Measurements from ENCODE around the gene CYP4F2.
"Not testable (repeated sequence)": the region's sequence is repeated elsewhere in the genome, so short reads cannot be mapped to it uniquely, and the experiment has no call there.

CYP4F2 gene

DNA sequence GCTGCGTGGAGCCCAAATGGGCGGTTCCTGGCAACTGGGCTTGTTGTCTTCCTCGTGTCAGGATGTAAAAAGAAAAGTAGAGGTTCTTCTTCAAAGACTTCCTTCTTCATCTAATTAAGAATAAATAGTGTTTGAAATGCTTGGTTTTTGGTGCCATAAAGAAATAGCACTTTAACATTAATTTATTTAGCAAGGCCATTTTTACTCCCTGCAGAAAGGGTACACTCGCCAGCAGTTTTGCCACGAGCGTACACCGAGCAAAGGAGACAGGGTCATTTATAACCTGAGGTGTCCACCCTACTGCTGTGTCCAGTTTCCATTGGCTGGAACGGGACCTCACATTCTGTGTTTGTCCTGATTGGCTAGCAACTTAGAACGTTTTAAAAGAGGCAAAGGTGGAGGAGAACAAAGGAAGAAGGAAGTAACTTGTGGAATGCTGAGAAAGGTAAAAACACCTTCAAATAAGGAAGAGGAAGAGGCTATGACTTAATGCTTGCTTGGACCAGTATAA is 60.6 kb downstream of the CYP4F2 start:
- TF ChIP-seq, protein P1, sequence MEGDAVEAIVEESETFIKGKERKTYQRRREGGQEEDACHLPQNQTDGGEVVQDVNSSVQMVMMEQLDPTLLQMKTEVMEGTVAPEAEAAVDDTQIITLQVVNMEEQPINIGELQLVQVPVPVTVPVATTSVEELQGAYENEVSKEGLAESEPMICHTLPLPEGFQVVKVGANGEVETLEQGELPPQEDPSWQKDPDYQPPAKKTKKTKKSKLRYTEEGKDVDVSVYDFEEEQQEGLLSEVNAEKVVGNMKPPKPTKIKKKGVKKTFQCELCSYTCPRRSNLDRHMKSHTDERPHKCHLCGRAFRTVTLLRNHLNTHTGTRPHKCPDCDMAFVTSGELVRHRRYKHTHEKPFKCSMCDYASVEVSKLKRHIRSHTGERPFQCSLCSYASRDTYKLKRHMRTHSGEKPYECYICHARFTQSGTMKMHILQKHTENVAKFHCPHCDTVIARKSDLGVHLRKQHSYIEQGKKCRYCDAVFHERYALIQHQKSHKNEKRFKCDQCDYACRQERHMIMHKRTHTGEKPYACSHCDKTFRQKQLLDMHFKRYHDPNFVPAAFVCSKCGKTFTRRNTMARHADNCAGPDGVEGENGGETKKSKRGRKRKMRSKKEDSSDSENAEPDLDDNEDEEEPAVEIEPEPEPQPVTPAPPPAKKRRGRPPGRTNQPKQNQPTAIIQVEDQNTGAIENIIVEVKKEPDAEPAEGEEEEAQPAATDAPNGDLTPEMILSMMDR (conservative IDR thresholded peaks at IDR 0.05; ENCODE audit: low read depth, low read length) = no peak
- peak overlapping the region; percentile 73 for H3K4me3 ChIP-seq (ENCODE audit: low read depth, low read length)
- DNase-seq (ENCODE audit: low read depth) = no peak

DNA sequence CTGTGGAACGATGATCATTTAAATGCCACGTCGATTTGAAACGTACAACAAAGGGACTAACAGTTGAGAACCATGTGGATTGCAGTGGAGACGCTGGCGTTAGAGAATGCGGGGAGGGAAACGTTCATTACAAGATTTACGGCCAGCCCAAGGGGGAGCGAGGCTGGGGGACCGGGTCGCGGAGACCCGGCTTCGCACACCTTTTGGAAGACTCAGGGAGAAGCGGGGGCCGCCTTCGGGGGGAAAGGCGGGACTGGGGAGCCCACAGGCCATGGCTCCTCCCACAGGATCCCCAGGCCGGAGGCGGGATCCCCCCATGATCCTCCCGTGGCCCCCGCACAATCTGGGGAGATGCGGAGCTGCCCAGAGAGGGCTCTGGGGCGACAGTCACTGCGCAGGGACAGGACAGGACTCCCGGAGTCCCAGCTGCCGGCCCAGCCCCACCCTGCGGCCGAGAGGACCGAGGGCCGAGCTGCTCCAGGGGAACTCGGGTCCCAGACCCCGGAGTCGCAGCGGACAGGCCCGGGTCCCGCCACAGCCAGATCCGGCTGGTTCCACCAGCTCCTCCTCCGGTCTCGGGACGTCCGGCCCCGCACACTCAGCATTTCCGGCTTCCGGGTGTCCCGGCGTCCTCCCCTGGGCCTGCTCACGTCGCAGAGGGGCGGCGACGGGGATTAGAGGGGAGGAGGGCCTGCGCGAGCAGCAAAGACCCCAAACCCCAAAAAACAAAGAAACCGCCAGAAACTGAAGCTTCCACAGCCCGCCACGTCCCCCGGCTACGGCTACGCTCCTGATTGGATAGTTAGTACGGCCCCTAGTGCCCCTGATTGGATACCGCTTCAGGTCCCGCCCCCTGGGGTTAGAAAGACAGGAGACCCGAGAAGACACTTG is 61.3 kb downstream of the CYP4F2 start:
- peak overlapping the region; percentile 73 for H3K4me3 ChIP-seq (ENCODE audit: low read depth, low read length)
- TF ChIP-seq, protein P1 (conservative IDR thresholded peaks at IDR 0.05; ENCODE audit: low read depth, low read length) = no peak
- DNase-seq (ENCODE audit: low read depth) = peak; percentile 93

DNA sequence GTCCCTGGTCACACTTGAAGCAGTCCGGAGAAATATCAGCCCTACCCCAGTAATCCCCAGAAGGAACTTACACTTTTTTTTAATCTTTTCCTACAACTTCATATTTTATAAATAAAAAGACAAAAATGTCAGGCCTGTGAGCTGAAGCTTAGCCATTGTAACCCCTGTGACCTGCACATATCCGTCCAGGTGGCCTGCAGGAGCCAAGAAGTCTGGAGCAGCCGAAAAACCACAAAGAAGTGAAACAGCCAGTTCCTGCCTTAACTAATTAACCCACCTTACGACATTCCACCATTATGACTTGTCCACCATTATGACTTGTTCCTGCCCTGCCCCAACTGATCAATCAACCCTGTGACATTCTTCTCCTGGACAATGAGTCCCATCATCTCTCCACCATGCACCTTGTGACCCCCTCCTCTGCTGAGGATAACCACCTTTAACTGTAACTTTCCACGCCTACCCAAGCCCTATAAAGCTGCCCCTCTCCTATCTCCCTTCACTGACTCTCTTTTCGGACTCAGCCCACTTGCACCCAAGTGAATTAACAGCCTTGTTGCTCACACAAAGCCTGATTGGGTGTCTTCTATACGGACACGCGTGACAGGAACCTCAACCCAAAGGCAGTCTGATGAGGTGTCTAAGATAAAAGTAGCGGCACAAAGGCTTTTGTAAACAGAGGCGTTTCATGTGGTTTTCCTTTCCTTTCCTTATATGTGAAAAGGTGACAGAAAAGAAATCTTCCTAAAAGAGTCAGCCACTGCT is 62.1 kb downstream of the CYP4F2 start:
- peak overlapping the region; percentile 73 for H3K4me3 ChIP-seq (ENCODE audit: low read depth, low read length)
- not testable (repeated sequence) for DNase-seq (ENCODE audit: low read depth)

DNA sequence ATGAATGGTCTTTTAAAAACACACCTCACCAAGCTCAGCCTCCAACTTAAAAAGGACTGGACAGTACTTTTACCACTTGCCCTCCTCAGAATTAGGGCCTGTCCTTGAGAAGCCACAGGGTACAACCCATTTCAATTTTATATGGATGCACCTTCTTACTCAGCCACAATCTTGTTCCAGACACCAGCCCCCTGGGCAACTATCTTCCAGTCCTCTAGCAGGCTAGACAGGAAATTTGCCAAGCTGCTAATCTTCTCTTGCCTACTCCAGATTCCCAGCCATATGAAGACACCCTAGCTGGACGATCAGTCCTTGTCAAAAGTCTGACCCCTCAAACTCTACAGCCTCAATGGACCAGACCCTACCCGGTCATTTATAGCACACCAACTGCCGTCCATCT is 63.6 kb downstream of the CYP4F2 start:
- DNase-seq (ENCODE audit: low read depth); H3K4me3 ChIP-seq (ENCODE audit: low read depth, low read length): not testable (repeated sequence)

DNA sequence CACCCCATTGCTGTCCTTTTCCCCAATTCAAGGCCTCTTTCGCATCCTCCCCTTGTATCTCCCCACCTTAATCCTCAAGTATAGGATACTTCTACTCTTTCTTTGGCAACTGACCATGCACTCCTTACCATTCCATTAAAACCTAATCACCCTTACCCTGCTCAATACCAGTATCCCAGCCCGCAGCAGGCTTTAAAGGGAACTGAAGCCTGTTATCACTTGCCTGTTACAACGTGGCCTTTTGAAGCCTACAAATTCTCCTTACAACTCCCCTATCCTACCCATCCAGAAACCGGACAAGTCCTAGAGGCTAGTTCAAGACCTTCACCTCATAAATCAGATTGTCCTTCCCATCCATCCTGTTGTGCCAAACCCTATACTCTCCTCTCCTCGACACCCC is 66.2 kb downstream of the CYP4F2 start:
- DNase-seq (ENCODE audit: low read depth) = no peak
- TF ChIP-seq, protein P1 (conservative IDR thresholded peaks at IDR 0.05; ENCODE audit: low read depth, low read length) = no peak
- no peak overlapping the region for H3K4me3 ChIP-seq (ENCODE audit: low read depth, low read length)

DNA sequence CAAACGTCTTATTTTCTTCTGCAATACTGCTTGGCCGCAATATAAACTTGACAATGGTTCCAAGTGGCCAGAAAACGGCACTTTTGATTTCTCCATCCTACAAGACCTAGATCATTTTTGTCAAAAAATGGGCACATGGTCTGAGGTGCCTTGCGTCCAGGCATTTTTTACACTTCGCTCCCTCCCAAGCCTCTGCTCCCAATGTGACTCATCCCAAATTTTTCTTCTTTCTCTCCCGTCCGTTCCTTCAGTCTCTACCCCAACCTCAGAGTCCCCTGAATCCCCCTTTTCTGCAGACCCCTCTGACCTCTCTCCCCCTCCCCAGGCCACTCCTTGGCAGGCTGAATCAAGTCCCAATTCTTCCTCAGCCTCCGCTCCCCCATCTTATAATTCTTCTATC is 68.1 kb downstream of the CYP4F2 start:
- DNase-seq (ENCODE audit: low read depth) = no peak
- TF ChIP-seq, protein P1 (conservative IDR thresholded peaks at IDR 0.05; ENCODE audit: low read depth, low read length) = no peak

DNA sequence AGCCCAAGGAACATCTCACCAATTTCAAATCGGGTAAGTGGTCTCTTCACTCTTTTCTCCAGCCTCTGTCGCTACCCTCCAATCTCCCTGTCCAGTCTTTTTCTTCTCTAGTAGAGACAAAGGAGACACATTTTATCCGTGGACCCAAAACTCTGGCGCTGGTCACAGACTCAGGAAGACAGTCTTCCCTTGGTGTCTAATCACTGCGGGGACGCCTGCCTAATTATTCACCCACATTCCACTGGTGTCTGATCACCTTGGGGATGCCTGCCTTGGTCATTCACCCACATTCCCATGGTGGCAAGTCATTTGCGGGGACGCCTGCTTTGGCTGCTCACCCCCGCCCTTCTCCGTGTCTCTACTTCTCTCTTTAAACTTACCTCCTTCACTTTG is 68.6 kb downstream of the CYP4F2 start:
- H3K4me3 ChIP-seq (ENCODE audit: low read depth, low read length) = no peak overlapping the region
- TF ChIP-seq, protein P1 (conservative IDR thresholded peaks at IDR 0.05; ENCODE audit: low read depth, low read length) = no peak
- DNase-seq (ENCODE audit: low read depth) = no peak

More for the DNA sequence above, 68.1 kb downstream of the CYP4F2 start:
- no peak overlapping the region for H3K4me3 ChIP-seq (ENCODE audit: low read depth, low read length)

DNA sequence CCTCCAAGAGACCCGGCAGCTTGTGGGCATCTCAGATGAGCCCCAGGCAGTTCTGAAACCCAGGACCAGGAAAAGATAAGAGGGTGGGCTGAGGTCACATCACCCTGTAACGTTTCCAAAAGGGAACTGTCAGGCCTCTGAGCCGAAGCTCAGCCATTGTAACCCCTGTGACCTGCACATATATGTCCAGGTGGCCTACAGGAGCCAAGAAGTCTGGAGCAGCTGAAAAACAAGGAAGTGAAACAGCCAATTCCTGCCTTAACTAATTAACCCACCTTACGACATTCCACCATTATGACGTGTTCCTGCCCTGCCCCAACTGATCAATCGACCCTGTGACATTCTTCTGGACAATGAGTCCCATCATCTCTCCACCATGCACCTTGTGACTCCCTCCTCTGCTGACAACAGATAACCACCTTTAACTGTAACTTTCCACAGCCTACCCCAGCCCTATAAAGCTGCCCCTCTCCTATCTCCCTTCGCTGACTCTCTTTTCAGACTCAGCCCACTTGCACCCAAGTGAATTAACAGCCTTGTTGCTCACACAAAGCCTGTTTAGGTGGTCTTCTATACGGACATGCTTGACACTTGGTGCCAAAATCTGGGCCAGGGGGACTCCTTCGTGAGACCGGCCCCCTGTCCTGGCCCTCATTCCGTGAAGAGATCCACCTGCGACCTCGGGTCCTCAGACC is 69.1 kb downstream of the CYP4F2 start:
- DNase-seq (ENCODE audit: low read depth) = not testable (repeated sequence)

More for the DNA sequence above, 69.1 kb downstream of the CYP4F2 start:
- H3K4me3 ChIP-seq (ENCODE audit: low read depth, low read length) = not testable (repeated sequence)
